Activated naive CD8-positive, alpha-beta T cell treated with anti-CD3 and anti-CD28 coated beads for 36 hours (primary cell): ENCODE measurements around the gene MED12. TPM values are rescaled to one million over a fixed set of nuclear protein-coding genes. Genes with fewer than 3 reads are reported as not detected.
"Not testable (repeated sequence)": the region's sequence is repeated elsewhere in the genome, so short reads cannot be mapped to it uniquely, and the experiment has no call there.

ENCODE experiments used
- DNase-seq: peaks from one replicate; pipeline ENCODE4 v3.0.0; 2021
- H3K27ac Mint-ChIP-seq: one replicate; pipeline ENCODE4 v1.8.0; 2022; ENCODE audit warnings: mild to moderate bottlenecking, moderate library complexity, mixed read lengths
- H3K27me3 Mint-ChIP-seq: one replicate; pipeline ENCODE4 v1.8.0; 2022; ENCODE audit warnings: mild to moderate bottlenecking, mixed read lengths
- H3K36me3 Mint-ChIP-seq: one replicate; pipeline ENCODE4 v1.8.0; 2021; ENCODE audit warnings: mild to moderate bottlenecking, mixed read lengths
- H3K4me1 Mint-ChIP-seq: one replicate; pipeline ENCODE4 v1.8.0; 2021; ENCODE audit warnings: mixed read lengths
- H3K4me3 Mint-ChIP-seq: one replicate; pipeline ENCODE4 v1.8.0; 2022; ENCODE audit warnings: mild to moderate bottlenecking, moderate library complexity, mixed read lengths
- H3K9me3 Mint-ChIP-seq: one replicate; pipeline ENCODE4 v1.8.0; 2022; ENCODE audit warnings: mixed read lengths
- total RNA-seq, 2 experiments: library from RNA; stranded (reverse); gene quantifications; one replicate each; pipeline ENCODE4 v1.2.3, GENCODE V29; 2021

Gene MED12
- total RNA-seq, 2 experiments from 2014 or later = 43.4 to 46.4 TPM

DNA sequence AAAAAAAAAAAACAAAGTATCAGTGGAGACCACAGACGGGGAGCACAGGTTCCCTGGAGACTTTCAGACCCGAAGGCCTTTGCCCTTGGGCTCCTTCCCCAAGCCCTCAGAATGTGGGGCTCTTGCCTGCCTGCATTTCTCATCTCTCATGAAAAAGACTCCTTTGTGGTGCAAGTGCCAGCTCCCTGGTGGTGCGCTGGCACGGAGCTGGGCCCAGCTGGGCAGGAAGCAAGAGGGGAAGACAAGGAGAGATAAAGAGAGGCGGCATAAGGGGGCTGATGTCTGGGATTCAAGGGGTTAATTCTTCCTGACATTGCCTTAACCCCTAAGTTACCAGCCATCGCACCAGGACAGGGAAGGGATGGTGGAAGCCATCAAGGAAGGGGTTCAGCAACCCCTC is 48.1 kb downstream of the MED12 start:
- DNase-seq = no peak
- H3K27ac Mint-ChIP-seq = no peak overlapping the region
- H3K9me3 Mint-ChIP-seq = no peaks in the 10 kb centered on the region
- H3K4me1 Mint-ChIP-seq = peaks cover 3% of the 10 kb centered on the region
- H3K4me3 Mint-ChIP-seq = no peak overlapping the region
- no peaks in the 10 kb centered on the region for H3K27me3 Mint-ChIP-seq
- H3K36me3 Mint-ChIP-seq = peaks cover 5% of the 10 kb centered on the region

DNA sequence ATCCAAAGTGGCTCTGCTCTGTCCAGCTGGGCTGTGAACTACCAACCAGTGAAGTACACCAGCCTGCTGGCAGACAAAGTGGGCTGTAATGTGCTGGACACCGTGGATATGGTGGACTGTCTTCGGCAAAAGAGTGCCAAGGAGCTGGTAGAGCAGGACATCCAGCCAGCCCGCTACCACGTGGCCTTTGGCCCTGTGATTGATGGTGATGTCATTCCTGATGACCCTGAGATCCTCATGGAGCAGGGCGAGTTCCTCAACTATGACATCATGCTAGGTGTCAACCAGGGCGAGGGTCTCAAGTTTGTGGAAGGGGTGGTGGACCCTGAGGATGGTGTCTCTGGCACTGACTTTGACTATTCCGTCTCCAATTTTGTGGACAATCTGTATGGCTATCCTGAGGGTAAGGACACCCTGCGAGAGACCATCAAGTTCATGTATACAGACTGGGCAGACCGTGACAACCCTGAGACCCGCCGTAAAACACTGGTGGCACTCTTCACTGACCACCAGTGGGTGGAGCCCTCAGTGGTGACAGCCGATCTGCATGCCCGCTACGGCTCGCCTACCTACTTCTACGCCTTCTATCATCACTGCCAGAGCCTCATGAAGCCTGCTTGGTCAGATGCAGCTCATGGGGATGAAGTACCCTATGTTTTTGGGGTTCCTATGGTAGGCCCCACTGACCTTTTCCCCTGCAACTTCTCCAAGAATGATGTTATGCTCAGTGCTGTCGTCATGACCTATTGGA is 48.8 kb downstream of the MED12 start:
- H3K27me3 Mint-ChIP-seq = no peaks in the 10 kb centered on the region

DNA sequence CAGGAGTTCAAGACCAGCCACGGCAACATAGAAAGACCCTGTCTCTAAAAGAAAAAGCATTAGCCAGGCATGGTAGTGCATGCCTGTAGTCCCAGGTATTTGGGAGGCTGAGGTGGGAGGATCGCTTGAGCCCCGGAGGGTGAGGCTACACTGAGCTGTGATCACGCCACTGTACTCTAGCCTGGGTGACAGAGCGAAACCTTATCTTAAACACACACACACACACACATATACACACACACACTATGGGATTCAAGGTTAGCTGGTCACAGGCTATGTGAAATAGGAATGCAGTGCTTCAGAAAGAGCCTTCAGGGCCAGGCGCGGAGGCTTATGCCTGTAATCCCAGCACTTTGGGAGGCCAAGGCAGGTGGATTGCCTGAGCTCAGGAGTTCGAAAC is 49.7 kb downstream of the MED12 start:
- DNase-seq = no peak
- no peaks in the 10 kb centered on the region for H3K9me3 Mint-ChIP-seq
- H3K27me3 Mint-ChIP-seq = no peaks in the 10 kb centered on the region
- H3K4me1 Mint-ChIP-seq = peaks cover 3% of the 10 kb centered on the region
- H3K4me3 Mint-ChIP-seq = no peak overlapping the region
- no peak overlapping the region for H3K27ac Mint-ChIP-seq
- peaks cover 8% of the 10 kb centered on the region for H3K36me3 Mint-ChIP-seq

More for the DNA sequence above, 48.8 kb downstream of the MED12 start:
- no peak overlapping the region for H3K27ac Mint-ChIP-seq
- no peak for DNase-seq
- H3K4me1 Mint-ChIP-seq = peaks cover 3% of the 10 kb centered on the region
- H3K9me3 Mint-ChIP-seq = no peaks in the 10 kb centered on the region
- no peak overlapping the region for H3K4me3 Mint-ChIP-seq
- peaks cover 6% of the 10 kb centered on the region for H3K36me3 Mint-ChIP-seq

DNA sequence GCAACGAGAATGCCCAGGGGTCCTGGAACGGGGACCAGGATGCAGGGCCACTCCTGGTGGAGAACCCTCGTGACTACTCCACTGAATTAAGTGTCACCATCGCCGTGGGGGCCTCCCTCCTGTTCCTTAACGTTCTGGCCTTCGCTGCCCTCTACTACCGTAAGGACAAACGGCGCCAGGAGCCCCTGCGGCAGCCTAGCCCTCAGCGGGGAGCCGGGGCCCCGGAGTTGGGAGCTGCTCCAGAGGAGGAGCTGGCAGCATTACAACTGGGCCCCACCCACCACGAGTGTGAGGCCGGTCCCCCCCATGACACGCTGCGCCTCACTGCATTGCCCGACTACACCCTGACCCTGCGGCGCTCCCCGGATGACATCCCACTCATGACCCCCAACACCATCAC is 51.2 kb downstream of the MED12 start:
- Mint-ChIP-seq H3K4me3 (no peak overlapping the region), H3K27me3 (no peaks in the 10 kb centered on the region), H3K36me3 (peaks cover 10% of the 10 kb centered on the region), H3K27ac (no peak overlapping the region), H3K4me1 (peaks cover 4% of the 10 kb centered on the region), H3K9me3 (no peaks in the 10 kb centered on the region)
- no peak for DNase-seq

DNA sequence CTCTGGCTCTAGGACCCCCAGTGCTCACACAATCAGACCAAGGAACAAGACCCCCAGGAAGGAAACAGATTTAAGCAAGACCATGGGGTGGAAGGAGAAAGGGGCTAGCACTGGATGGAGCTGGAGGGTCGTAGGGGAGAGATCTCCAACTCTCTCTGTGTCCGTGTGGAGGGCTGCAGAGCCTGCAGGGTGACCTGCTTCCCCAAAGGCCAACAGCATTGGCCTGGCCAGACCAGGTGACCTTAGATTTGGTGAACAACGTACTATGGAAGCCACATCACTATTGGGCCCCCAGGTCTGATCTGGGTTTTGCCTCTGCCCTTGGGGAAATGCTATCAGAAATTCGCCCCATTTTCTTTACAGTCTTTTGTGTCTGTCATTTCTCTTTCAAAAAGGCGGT is 52.3 kb downstream of the MED12 start:
- no peaks in the 10 kb centered on the region for H3K9me3 Mint-ChIP-seq
- H3K27me3 Mint-ChIP-seq = no peaks in the 10 kb centered on the region
- no peak overlapping the region for H3K4me3 Mint-ChIP-seq
- no peak overlapping the region for H3K27ac Mint-ChIP-seq
- DNase-seq = no peak
- H3K36me3 Mint-ChIP-seq = peaks cover 13% of the 10 kb centered on the region
- peaks cover 4% of the 10 kb centered on the region for H3K4me1 Mint-ChIP-seq

DNA sequence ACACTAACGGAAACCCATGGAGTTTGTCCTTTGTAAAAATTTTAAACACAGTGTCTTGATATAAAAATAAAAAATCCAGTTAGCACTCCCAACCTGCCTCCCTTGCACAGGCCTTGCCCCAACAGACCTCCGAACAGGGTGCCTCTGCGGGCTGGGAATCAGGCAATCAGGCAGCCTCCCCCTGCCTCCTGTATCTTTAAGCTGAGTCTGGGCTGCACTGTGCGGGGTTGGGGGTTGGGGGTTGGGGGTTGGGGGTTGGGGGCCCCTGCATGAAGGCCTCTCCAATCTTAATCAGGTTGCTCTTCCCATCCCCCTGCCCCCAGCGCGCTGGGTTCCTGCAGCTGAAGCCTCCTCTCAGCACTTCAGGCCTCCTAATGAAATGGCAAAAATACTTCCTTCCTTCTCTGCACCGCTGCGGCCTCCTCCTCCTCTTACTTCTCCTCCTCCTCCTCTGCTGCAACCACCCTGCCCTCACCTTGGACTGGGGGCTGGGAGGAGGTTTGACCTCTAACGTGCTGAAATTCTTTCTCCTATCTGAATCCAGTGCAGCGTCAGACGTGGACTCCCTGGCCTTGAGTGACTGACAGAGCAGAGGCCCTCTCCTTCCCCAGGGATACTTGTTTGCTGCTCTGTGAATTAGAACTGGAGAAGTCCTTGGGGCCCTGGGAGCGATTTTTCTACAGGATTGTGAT is 52.9 kb downstream of the MED12 start:
- Mint-ChIP-seq H3K9me3 (no peaks in the 10 kb centered on the region), H3K27ac (no peak overlapping the region), H3K27me3 (no peaks in the 10 kb centered on the region), H3K4me1 (peaks cover 4% of the 10 kb centered on the region), H3K4me3 (no peak overlapping the region), H3K36me3 (peaks cover 13% of the 10 kb centered on the region)
- DNase-seq = no peak

DNA sequence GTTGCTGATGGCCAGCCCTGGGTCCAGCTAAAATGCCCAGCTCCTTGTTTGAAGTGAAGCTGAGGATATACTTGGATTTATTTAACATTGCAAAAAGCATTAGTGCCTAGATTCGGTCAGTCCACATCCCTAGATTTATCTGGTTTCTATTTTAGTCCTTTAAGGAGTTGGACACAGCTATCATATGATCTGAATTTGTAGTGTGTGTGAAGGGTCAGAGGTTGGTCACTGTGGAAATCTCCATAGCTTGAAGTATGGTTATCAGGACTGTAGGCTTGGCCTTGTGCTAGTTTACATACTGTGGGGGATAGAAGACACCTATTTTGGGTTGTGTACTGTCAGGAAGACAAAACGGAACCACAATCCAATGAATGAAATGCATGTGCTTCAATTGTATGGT is 55.0 kb downstream of the MED12 start:
- Mint-ChIP-seq H3K4me3 (no peak overlapping the region), H3K27me3 (no peaks in the 10 kb centered on the region), H3K9me3 (no peaks in the 10 kb centered on the region), H3K4me1 (peaks cover 4% of the 10 kb centered on the region), H3K36me3 (peaks cover 16% of the 10 kb centered on the region), H3K27ac (no peak overlapping the region)
- DNase-seq = no peak

DNA sequence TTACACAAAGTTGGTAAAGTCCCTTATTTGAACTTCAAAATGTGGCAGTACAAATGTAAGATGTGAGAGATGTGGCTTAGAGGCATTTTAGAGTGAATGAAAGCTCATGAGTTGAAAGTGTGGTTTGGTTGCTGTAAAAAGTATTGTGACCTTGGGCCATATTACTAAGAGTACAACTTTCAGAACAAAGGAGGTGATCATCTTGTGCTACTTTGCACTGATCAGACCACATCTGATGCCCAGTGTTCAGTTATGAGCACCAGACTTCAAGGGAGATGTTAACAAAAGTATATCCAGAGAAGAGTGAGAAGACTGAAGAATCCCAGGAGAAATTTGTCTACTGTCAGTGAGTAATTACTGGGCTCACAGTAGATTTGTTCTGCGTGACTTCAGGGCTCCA is 56.4 kb downstream of the MED12 start:
- Mint-ChIP-seq H3K27me3 (no peaks in the 10 kb centered on the region), H3K36me3 (peaks cover 16% of the 10 kb centered on the region), H3K27ac (no peak overlapping the region), H3K4me1 (peaks cover 5% of the 10 kb centered on the region), H3K4me3 (no peak overlapping the region), H3K9me3 (no peaks in the 10 kb centered on the region)
- no peak for DNase-seq

DNA sequence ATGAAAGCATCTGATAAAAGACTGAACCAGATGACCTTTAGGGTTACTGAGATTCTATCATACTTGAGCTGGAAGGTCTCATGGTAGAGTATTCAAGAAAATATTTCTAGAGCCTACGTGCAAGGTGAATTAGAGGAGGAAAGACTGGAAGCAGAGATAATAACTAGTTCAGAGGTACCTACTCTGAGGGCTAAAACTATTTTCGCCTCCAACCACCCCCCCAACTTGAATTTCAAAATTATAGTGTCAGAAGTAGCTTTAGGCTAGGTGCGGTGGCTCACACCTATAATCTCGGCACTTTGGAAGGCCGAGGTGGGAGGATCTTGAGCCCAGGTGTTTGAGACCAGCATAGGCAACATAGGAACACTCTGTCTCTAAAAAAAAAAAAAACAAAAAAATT is 57.1 kb downstream of the MED12 start:
- Mint-ChIP-seq H3K27ac (no peak overlapping the region), H3K27me3 (no peaks in the 10 kb centered on the region), H3K4me1 (peaks cover 3% of the 10 kb centered on the region), H3K36me3 (peaks cover 16% of the 10 kb centered on the region), H3K4me3 (no peak overlapping the region), H3K9me3 (no peaks in the 10 kb centered on the region)
- no peak for DNase-seq

DNA sequence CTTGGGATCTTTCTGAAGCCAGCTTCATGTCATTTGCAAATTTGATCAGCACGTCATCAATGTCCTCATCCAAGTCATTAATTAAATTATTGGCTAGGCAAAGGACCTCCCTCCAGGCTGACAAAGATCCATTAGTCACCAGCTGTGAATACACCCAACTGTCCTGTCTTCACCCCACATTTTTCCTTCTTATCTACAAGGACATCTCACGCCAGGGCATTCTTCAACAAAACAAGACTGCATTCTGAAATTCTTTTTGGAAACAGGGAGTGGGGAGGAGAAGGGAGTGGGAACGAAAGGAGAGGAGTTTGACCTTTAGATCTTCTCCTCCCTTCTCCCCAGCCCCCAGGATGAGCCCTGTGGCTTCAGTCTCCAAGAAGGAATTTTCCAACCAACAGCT is 58.9 kb downstream of the MED12 start:
- Mint-ChIP-seq H3K4me1 (peaks cover 7% of the 10 kb centered on the region), H3K9me3 (no peaks in the 10 kb centered on the region), H3K27ac (no peak overlapping the region), H3K27me3 (no peaks in the 10 kb centered on the region), H3K4me3 (no peak overlapping the region), H3K36me3 (peaks cover 12% of the 10 kb centered on the region)
- no peak for DNase-seq

DNA sequence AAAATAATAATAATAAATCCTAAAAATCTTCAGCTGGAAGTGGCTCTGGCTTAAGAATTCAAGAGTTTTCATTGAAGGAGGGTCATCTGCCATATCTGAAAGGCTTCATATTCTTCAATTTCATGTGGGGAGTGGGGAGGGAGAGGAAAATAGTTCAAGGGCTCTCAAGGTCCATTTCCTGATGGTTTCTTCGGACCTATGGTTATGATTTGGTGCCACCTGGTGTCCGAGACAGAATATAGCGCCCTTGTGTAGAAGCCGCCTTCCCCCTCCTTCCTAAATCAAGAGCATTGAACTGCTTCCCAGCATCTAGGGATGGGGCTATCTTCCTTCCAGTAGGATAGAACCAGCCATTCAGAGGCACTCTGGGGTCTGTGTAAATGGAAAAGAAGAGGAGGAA is 60.5 kb downstream of the MED12 start:
- Mint-ChIP-seq H3K27me3 (no peaks in the 10 kb centered on the region), H3K9me3 (no peaks in the 10 kb centered on the region), H3K4me3 (no peak overlapping the region), H3K27ac (peak overlapping the region; percentile 63), H3K36me3 (peaks cover 11% of the 10 kb centered on the region), H3K4me1 (peaks cover 11% of the 10 kb centered on the region)
- DNase-seq = peak; percentile 17

DNA sequence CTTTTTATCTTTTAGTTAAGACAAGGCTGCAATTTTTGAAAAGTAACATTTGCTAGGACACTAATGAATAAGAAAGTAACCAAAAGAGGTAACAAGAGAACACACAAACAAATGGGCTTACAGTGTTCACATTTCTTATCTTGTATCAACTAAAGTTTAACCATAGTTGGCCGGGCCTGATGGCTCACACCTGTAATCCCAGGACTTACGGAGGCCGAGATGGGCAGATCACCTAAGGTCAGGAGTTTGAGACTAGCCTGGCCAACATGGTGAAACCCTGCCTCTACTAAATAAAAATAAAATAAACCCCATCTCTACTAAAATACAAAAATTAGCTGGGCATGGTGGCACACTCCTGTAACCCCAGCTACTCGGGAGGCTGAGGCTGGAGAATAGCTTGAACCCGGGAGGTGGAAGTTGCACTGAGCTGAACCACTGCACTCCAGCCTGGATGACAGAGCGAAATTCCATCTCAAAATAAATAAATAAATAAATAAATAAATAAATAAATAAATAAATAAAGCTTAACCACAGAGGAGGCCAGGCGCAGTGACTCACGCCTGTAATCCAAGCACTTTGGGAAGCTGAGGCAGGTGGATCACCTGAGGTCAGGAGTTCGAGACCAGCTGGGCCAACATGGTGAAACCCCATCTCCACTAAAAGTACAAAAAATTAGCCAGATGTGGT is 62.3 kb downstream of the MED12 start:
- H3K4me1 Mint-ChIP-seq, H3K9me3 Mint-ChIP-seq, DNase-seq, H3K27me3 Mint-ChIP-seq, H3K36me3 Mint-ChIP-seq: not testable (repeated sequence)
- Mint-ChIP-seq H3K4me3 (peak overlapping the region; percentile 58), H3K27ac (peak overlapping the region; percentile 74)

DNA sequence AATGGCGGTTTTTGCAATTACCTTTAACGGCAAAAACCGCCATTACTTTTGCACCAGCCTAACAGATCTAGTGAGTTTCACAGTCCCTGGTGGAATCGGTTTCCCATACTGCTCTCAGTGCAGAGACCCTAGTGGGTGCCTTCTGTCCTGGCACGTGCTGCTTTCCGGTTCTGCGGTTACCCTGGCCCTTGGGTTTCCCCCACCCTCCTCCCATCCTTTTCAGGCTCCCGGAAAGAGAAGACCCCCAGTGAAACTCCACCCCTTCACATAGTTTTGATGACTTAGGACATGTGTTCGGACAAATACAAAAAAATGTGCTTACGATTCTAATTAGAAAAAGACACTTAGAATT is 63.1 kb downstream of the MED12 start:
- peak overlapping the region; percentile 85 for H3K4me3 Mint-ChIP-seq
- H3K9me3 Mint-ChIP-seq = no peaks in the 10 kb centered on the region
- peaks cover 7% of the 10 kb centered on the region for H3K36me3 Mint-ChIP-seq
- DNase-seq = peak; percentile 61
- no peaks in the 10 kb centered on the region for H3K27me3 Mint-ChIP-seq
- peak overlapping the region; percentile 98 for H3K27ac Mint-ChIP-seq
- H3K4me1 Mint-ChIP-seq = peaks cover 9% of the 10 kb centered on the region

DNA sequence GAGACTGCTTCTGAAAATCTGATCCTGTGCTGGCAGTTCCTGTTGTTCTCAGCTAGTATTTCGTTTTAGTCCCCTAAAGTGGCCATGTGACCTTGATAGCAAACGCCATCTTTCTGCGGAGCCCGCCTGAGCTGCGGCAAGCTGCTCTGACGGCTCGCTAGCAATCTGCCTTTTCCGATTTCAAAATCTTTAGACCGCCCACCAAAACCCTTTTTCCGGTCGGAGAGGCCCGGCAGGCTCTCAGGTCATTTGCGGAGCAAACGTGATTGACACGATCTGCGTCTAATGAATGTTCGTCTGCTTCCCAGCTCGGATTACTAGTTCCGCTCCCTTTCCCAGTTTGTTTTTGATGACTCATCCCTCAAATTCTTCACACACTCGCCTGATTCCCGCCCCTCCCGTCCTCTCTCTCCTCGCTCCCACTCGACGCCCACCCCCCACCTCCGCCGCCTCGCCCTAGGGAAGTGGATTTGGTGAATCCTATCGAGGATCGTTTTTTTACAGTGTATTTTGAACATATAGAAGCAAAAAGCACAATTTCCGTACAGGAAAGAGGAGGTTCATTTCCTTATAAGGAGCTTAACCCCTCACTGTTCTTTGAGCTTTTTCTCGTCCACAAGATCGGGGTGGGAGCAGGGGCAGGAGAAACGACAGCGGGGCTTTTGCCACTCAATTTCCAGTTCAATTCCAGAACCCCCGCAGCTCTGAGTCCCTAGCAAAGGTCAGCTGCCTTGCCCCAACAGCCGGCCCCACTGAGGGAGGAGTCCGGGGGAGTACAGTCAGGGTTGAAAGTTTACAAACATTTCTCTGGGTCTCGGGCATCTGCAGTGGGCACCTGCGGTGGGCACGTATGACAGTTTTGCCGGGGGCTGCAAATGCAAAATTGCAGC is 63.8 kb downstream of the MED12 start:
- Mint-ChIP-seq H3K9me3 (no peaks in the 10 kb centered on the region), H3K36me3 (peaks cover 3% of the 10 kb centered on the region), H3K4me1 (peaks cover 12% of the 10 kb centered on the region), H3K27ac (peak overlapping the region; percentile 98), H3K4me3 (peak overlapping the region; percentile 85), H3K27me3 (no peaks in the 10 kb centered on the region)
- peak; percentile 83 for DNase-seq

DNA sequence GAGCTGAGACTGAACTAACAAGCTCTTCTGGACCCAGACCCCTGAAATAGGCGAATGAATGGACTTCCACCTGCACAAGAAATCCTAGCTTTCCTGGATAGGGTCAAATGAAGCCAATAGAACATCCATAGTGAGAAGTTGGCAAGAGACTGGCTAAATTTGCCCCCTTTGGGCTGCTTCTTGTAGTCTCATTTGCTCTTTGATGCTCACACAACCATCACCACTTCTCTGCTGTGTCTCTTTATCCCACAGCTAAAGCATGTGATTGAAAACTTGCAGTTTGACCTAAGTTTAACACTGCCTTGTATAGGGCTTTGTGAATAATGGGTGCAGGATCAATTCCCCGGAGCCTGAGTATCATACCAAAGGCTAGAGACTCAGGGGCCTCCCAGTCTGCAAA is 64.5 kb downstream of the MED12 start:
- Mint-ChIP-seq H3K27me3 (no peaks in the 10 kb centered on the region), H3K4me3 (peak overlapping the region; percentile 85), H3K4me1 (peaks cover 12% of the 10 kb centered on the region), H3K9me3 (no peaks in the 10 kb centered on the region), H3K27ac (peak overlapping the region; percentile 98), H3K36me3 (peaks cover 3% of the 10 kb centered on the region)
- no peak for DNase-seq
